IPS DF 6.9 (cell line): ENCODE results near the gene CR1L.
"Not testable (repeated sequence)": the region's sequence is repeated elsewhere in the genome, so short reads cannot be mapped to it uniquely, and the experiment has no call there.

Source experiments
- DNase-seq: peaks from one replicate; pipeline ENCODE4 v3.0.0-alpha.2; 2013; ENCODE audit warnings: low read depth, low spot score
- H3K27ac ChIP-seq: one replicate; pipeline ENCODE4 v1.5.1; 2013; ENCODE audit warnings: low read length, control low read depth
- H3K27me3 ChIP-seq: 2 replicates; pipeline ENCODE4 v1.6.1; 2013; ENCODE audit warnings: mild to moderate bottlenecking, low read length; ENCODE audit not compliant: control insufficient read depth, insufficient read depth
- H3K36me3 ChIP-seq: 2 replicates; pipeline ENCODE4 v1.6.1; 2013; ENCODE audit warnings: low read length; ENCODE audit not compliant: control insufficient read depth, insufficient read depth
- H3K4me1 ChIP-seq: 2 replicates; pipeline ENCODE4 v1.6.1; 2013; ENCODE audit warnings: low read length; ENCODE audit not compliant: control insufficient read depth, insufficient read depth
- H3K4me3 ChIP-seq: 2 replicates; pipeline ENCODE4 v1.5.1; 2013; ENCODE audit warnings: mild to moderate bottlenecking, low read length
- H3K9me3 ChIP-seq: 2 replicates; pipeline ENCODE4 v1.6.1; 2013; ENCODE audit warnings: low read length, inconsistent platforms; ENCODE audit not compliant: control insufficient read depth, insufficient read depth
- WGBS: extraction: QIAGEN DNeasy Blood & Tissue Kit; methylation state at CpG from one replicate; pipeline ENCODE4 v1.1.7; 2013; ENCODE audit warnings: mixed read lengths, missing lambda C conversion rate; ENCODE audit not compliant: insufficient read length, insufficient coverage; 5-methylcytosine and 5-hydroxymethylcytosine counted together

Gene CR1L

GRCh38 chr1:207658904-207659485, 14.1 kb downstream of the CR1L start:
- WGBS: no CpG with 5 or more reads among the region's 9 CpGs

GRCh38 chr1:207659545-207660153, 14.7 kb downstream of the CR1L start:
- H3K27me3 ChIP-seq: no peaks in the 10 kb centered on the region
- H3K4me1 ChIP-seq: 0 out of 2 replicates have a peak, but pooled peaks cover 1% of the 10 kb centered on the region
- no peaks in the 10 kb centered on the region; the same call in 1 of the 2 replicates for H3K9me3 ChIP-seq
- no peak overlapping the region for H3K27ac ChIP-seq
- H3K4me3 ChIP-seq: no peak overlapping the region
- no CpG with 5 or more reads among the region's 10 CpGs for WGBS
- no peak for DNase-seq
- no peaks in the 10 kb centered on the region for H3K36me3 ChIP-seq

More at GRCh38 chr1:207658904-207659485, 14.1 kb downstream of the CR1L start:
- H3K27ac ChIP-seq: no peak overlapping the region
- no peak overlapping the region for H3K4me3 ChIP-seq
- no peaks in the 10 kb centered on the region for H3K27me3 ChIP-seq
- H3K4me1 ChIP-seq: 0 out of 2 replicates have a peak, but pooled peaks cover 1% of the 10 kb centered on the region
- DNase-seq: no peak
- H3K9me3 ChIP-seq: no peaks in the 10 kb centered on the region; the same call in 1 of the 2 replicates
- H3K36me3 ChIP-seq: no peaks in the 10 kb centered on the region

GRCh38 chr1:207661420-207661819, 16.5 kb downstream of the CR1L start:
- H3K4me3 ChIP-seq, H3K27me3 ChIP-seq, H3K27ac ChIP-seq, H3K9me3 ChIP-seq, H3K36me3 ChIP-seq, DNase-seq, H3K4me1 ChIP-seq: not testable (repeated sequence)
- WGBS: no CpG with 5 or more reads among the region's 2 CpGs

- H3K27ac ChIP-seq: no peak overlapping the region
- DNase-seq: no peak
- no peaks in the 10 kb centered on the region for H3K36me3 ChIP-seq
- H3K4me1 ChIP-seq: peaks cover 4% of the 10 kb centered on the region; the same call in 1 of the 2 replicates
- no CpG with 5 or more reads among the region's 1 CpG for WGBS
- H3K9me3 ChIP-seq: no peaks in the 10 kb centered on the region
- H3K27me3 ChIP-seq: no peaks in the 10 kb centered on the region
- H3K4me3 ChIP-seq: no peak overlapping the region
Observed at GRCh38 chr1:207666342-207666741, 21.4 kb downstream of the CR1L start.

- H3K4me1 ChIP-seq: peaks cover 4% of the 10 kb centered on the region; the same call in 1 of the 2 replicates
- no CpG with 5 or more reads among the region's 44 CpGs for WGBS
- no peaks in the 10 kb centered on the region for H3K27me3 ChIP-seq
- DNase-seq: no peak
- H3K27ac ChIP-seq: no peak overlapping the region
- H3K9me3 ChIP-seq: no peaks in the 10 kb centered on the region
- no peaks in the 10 kb centered on the region for H3K36me3 ChIP-seq
- H3K4me3 ChIP-seq: peak overlapping the region; percentile 34; the same call in 1 of the 2 replicates
Observed at GRCh38 chr1:207669528-207670009, 24.6 kb downstream of the CR1L start.

GRCh38 chr1:207670192-207670591, 25.3 kb downstream of the CR1L start:
- peaks cover 4% of the 10 kb centered on the region; the same call in 1 of the 2 replicates for H3K4me1 ChIP-seq
- no CpG with 5 or more reads among the region's 3 CpGs for WGBS
- no peaks in the 10 kb centered on the region for H3K27me3 ChIP-seq
- H3K9me3 ChIP-seq: no peaks in the 10 kb centered on the region
- H3K27ac ChIP-seq: no peak overlapping the region
- H3K36me3 ChIP-seq: no peaks in the 10 kb centered on the region
- no peak for DNase-seq
- H3K4me3 ChIP-seq: no peak overlapping the region

GRCh38 chr1:207670997-207671396, 26.1 kb downstream of the CR1L start:
- H3K27ac ChIP-seq: no peak overlapping the region
- no peak overlapping the region for H3K4me3 ChIP-seq
- no peaks in the 10 kb centered on the region for H3K36me3 ChIP-seq
- H3K27me3 ChIP-seq: no peaks in the 10 kb centered on the region
- no CpG with 5 or more reads among the region's 3 CpGs for WGBS
- H3K4me1 ChIP-seq: peaks cover 4% of the 10 kb centered on the region; the same call in 1 of the 2 replicates
- no peaks in the 10 kb centered on the region for H3K9me3 ChIP-seq
- DNase-seq: no peak

- no peaks in the 10 kb centered on the region for H3K27me3 ChIP-seq
- H3K9me3 ChIP-seq: no peaks in the 10 kb centered on the region
- H3K4me1 ChIP-seq: peaks cover 4% of the 10 kb centered on the region; the same call in 1 of the 2 replicates
- no peak overlapping the region for H3K4me3 ChIP-seq
- no peak overlapping the region for H3K27ac ChIP-seq
- no CpG with 5 or more reads among the region's 5 CpGs for WGBS
- DNase-seq: peak; percentile 67
- no peaks in the 10 kb centered on the region for H3K36me3 ChIP-seq
Observed at GRCh38 chr1:207672522-207673130, 27.7 kb downstream of the CR1L start.

- no peaks in the 10 kb centered on the region for H3K27me3 ChIP-seq
- H3K4me1 ChIP-seq: peaks cover 4% of the 10 kb centered on the region; the same call in 1 of the 2 replicates
- no peak overlapping the region for H3K27ac ChIP-seq
- no peak overlapping the region for H3K4me3 ChIP-seq
- no CpG with 5 or more reads among the region's 6 CpGs for WGBS
- H3K36me3 ChIP-seq: no peaks in the 10 kb centered on the region
- no peaks in the 10 kb centered on the region for H3K9me3 ChIP-seq
- DNase-seq: no peak
Observed at GRCh38 chr1:207673399-207673798, 28.5 kb downstream of the CR1L start.

- no peak overlapping the region for H3K4me3 ChIP-seq
- no peaks in the 10 kb centered on the region for H3K36me3 ChIP-seq
- DNase-seq: no peak
- no peaks in the 10 kb centered on the region; the same call in 1 of the 2 replicates for H3K4me1 ChIP-seq
- no peaks in the 10 kb centered on the region for H3K27me3 ChIP-seq
- WGBS: no CpG with 5 or more reads among the region's 4 CpGs
- no peaks in the 10 kb centered on the region for H3K9me3 ChIP-seq
- no peak overlapping the region for H3K27ac ChIP-seq
Observed at GRCh38 chr1:207676153-207676552, 31.2 kb downstream of the CR1L start.
